ENCODE measurements around the gene GCSH.

Gene GCSH

DNA sequence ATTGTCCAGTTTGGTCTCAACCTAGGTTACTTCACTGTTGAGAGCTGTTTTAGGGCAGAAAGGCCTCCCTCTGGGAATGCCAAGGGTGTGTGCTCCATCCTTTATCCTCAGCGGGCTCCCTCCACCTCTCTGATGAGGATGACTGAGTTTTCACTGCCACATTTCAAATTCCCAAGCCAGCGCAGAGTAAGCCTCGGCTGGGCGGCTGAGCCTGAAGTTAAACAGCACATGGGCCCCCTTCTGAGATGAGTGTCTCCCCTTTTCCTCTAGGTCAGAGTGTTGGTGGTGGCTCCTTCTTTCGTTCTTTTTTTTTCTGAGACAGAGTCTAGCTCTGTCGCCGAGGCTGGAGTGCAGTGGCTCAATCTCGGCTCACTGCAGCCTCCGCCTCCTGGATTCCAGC lies 5.5 kb upstream of the GCSH start:
- DNase-seq (ENCODE audit: low spot score): no peak

DNA sequence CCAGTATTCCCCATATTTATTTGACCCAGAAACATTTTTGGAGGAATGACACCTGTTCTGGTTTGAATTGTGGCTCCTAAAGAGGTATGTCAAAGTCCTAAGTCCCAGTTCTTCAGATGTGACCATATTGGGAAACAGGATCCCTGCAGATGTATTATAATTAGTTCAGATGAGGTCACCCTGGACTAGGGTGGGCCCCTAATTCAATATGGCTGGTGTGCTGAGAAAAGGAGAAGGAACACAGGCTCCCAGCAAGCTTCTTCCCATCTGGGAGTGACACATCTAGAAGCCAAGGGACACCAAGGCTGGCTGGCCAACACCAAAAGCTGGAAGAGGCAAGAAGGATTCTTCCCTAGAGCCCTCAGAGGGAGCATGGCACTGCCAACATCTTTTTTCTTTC lies 3.8 kb upstream of the GCSH start:
- no peak for DNase-seq (ENCODE audit: low spot score)

DNA sequence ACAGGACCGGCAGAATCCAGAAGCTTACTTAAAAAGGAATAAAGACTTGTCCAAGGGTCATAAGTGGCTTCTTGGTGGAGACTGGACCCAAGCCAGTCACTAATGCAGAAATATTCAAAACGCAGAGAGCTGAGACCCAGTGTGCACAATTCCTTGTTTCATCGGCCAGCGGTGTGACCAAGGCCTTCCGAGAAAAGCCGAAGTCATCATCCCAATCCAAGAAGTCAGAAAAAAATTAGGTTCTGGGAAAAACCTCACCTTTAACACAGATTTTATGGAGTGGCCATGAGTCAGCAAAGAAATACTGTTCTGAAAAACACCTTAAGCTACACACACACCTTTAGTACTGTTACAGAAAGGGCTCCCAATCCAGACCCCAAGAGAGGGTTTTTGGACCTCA lies 1.0 kb upstream of the GCSH start:
- no peak for DNase-seq (ENCODE audit: low spot score)

DNA sequence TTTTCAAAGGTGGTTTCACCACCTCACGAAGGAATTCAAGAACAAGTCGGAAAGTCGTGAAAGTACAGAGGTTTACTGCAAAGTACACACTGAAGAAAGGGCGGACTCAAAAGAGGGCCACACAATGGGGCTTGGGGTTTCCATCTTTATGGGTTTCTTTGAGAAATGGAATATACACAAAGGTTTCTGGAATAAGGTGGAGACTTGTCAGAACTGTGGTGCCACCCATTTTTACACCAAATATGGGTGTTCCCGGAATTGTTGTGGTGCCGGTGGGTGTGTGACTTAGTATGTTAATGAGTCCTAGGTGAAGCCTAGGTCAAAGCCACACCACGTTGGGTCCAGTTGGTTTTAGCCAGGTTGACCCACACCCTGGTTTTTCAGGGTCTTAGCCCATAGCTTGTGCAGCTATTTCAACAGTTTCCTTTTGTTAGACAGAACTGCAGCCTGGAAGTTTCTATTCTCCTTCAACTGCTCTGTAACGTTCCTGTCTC lies 567 bp upstream of the GCSH start:
- no peak for DNase-seq (ENCODE audit: low spot score)

DNA sequence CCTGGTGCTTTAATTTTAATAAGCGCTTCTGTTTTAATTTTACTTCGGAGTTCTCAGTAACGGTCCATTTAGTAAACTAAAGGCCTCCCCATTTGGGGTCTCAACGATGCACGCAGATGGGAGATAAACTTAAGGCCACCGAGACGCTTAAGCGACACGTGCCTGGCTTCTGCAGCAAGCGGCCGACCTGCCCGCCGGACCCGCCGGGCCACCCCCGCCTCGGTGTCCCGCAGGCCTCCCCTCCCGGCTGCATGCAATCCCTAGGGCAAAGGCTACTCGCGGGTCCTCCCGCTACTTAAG lies 592 bp downstream of the GCSH start:
- no peak for DNase-seq (ENCODE audit: low spot score)

DNA sequence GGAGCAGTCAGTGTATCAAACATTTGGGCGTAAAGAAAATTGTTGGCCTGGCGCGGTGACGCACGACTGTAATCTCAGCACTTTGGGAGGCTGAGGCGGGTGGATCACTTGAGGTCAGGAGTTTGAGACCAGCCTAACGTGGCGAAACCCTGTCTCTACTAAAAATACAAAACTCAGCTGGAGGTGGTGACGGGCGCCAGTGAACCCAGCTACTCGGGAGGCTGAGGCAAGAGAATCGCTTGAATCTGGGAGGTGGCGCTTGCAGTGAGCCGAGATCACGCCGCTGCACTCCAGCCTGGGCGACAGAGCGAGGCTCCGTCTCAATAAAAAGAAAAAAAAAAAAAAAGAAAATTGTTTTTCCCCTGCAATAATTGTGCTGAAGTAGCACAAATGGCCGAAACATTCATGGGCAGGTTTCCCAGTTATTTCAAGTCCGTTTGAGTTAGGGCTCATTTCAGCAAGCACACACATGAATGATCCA lies 1.4 kb downstream of the GCSH start:
- no peak for DNase-seq (ENCODE audit: low spot score)

DNA sequence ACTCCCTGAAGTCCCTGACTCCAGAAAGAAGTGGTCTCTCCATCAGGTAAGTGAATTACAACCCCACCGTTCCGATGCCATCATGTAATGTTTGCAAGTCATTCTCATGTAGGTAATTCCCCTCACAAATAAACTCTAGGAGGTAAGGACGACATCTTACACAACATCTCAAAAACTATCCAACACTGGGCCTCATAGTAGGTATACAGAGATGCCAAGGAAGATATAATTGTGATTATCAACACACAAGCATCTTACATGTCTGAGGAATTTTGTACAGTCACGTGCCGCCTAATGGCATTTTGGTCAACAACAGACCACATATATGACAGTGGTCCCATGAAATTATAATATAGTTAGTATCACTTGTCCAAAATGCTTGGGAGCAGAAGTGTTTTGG lies 7.4 kb downstream of the GCSH start:
- DNase-seq (ENCODE audit: low spot score): no peak

DNA sequence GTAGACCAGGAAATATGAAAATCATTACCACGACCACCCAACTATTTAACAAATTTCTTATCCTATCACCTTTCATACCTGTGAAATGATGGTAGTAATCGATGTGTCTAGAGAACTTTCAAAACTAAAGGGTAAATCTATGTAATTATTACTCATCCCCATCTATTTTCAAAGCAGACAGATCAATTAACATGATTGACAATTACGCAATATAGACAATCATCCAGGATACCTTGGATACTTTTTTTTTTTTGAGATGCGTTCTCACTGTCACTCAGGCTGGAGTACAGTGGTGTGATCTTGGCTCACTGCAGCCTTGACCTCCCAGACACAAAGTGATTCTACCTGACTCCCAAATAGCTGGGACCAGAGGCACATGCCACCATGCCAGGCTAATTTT lies 15.2 kb downstream of the GCSH start:
- no peak for DNase-seq (ENCODE audit: low spot score)

DNA sequence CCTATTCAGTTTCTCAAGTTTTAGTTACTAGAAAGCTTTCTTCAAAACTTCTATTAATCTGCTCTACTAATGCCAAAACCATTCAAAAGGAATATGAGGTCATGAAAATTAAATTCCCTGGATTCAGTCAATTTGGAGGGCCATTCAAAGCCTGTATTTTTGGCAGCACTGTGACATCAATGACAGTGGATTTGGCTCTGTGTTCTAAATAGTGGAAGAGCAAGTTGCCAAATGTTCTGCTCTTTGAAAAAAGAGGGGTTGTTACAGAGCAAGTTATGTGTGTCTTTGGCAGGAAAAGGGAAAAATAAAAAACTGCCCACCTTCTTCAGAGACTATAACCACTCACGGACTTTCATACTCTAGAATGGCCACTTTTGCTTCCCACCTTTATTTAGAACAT lies 16.0 kb downstream of the GCSH start:
- DNase-seq (ENCODE audit: low spot score): no peak

DNA sequence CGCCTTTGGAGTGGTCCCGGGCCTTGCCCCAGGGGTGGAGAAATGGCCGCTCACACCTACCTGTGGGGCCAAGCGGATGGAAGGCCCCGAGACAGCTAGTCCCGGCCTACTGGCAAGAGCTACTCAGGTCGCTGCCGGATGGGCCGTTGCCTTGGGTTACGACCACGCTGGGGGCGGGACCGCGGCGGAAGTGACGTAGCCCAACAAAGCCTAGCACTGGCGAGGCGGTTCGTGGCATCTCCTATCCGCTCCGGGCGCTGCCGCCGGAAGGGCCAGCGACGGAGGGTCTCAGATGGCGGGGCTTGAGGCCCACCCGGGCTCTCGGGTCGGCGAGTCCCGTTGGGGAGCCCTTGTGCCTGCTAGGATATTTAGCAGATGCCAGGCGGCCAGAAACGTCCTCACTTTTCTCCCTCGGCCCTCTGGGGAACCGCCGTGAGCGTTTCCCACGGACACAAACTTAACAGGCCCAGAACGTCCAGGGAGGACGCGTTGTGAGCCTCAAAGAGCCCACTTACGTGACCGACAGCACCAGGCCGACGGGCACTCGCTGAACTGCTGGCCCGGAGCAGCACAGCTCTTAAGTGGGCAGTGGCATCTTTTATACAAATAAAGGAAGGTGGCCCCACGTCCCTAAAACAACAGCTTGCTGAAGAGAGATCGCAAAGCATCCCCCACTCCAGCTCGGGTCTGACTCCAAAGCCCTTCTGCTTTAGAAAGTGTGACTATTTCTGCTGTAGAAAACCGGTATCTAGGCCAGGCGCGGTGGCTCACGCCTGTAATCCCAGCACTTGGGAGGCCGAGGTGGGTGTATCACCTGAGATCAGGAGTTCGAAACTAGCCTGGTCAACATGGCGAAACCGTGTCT lies 18.9 kb downstream of the GCSH start, which contains the start of gene C16orf46:
C16orf46 (minus strand) TSS at position 163 of the 865 bp plus-strand sequence. CDS start 13,283 bp downstream, outside the sequence.
- peak; percentile 89 for DNase-seq (ENCODE audit: low spot score)

DNA sequence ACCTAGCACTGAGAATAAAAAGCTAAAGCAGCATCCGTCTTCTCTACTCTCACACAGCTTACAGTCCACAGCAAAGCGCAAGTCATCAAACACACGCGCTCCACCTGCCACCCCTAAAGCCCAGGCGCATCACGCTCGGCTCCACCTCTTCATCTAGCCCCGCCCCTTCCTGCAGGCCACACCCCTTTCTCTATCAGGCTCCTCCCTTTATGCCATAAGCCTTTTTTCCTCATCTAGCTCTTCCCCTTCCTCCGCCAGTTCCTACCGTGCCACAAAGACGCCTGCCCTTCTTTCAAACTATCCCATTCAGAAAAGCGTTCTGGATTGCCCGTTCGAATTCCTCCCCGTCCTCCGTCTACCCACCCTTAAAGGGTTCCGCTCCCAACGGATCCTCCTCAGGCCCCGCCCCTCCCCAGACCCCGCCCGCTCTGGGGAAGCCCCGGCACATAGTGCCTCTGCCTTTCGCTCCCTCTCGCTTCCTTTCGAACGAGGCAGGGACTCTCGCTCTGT lies 19.6 kb downstream of the GCSH start:
- DNase-seq (ENCODE audit: low spot score): peak; percentile 68

DNA sequence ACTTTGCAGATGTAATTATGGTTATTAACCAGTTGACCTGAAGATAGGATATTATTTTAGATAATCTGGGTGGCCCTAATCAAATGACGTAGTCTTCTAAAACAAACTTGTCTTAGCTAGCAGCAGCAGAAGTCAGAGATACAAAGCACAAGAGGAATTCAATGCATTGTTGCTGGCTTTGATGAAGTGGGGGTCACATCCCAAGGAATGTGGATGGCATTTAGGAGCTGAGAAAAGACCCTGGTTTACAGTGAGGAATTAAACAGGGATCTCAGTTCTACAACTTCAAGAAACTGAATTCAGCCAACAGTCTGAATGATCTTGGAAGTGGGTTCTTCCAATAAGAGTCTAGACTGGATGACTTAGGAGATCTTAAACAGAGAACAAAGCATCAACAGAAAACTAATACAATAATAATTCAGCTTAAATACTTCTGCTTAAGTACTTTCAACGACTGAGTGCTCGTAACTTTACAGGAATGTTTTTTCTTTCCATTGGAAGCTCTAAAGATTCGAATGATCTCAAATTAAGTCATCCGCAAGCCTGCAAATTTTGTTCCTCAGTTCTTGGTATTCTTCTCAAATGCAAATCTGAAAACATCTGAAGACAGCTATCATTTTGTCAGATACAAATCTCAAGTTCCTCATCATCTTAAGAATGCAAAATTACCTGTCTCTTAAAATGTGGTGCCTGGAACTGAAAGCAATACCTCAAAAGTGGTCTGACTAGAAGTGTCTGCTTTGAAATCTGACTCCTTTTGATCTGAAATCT lies 22.4 kb downstream of the GCSH start:
- DNase-seq (ENCODE audit: low spot score): no peak

DNA sequence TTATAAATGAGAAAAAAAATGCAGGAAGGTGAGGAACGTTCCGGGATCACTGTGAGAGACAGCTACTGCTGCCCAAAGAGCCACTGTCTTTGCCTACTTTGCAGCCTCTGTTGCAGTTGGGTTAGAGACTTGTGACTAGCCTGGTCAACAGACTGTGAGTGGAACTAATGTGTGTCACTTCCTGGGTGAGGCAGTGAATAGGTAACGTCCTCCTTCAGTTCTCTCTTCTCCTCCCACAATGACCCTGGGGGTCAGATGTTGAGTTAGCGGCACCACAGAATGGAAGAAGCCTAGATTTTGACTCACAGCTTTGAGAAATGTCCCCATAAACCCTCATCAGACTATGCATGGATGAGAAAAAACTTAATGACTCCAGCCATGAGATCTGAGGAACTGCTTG lies 24.4 kb downstream of the GCSH start:
- peak; percentile 43 for DNase-seq (ENCODE audit: low spot score)

DNA sequence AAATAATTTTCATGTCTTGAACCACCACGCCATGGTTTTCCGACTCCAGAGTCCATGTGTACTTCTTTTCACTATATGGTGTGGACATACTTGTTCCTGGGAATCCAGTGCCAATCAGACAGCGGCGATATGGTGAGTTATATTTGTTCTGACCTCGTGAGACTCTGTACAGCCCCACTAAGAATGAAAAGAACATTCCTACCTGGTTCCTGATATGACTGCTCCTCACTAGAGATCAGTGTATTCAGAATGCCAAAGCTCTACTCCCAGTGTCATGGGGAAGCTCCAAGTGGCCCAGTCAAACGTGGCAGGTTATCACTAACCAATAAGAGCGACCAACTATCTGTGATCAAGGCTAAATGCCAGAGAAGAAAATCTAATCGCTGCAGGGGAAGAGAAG lies 25.2 kb downstream of the GCSH start:
- no peak for DNase-seq (ENCODE audit: low spot score)

DNA sequence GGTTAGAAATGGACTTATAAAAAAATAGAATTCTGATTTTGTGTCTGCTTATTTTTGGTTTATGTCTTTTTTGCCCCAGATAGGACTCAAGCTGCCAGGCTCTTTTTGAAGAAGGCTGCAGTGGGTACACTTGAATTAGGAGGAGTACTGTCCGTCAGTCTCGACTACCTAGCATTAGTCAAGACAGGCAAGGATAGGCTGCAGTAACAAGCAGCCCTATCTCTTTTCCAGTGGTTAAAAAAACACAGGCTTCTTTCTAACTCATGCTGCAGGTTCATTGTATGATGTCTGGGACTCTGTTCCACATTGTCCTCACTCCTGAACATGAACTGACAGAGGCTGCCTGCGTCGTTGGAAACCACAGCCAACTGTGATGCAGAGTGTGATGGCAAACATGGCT lies 27.1 kb downstream of the GCSH start:
- no peak for DNase-seq (ENCODE audit: low spot score)

DNA sequence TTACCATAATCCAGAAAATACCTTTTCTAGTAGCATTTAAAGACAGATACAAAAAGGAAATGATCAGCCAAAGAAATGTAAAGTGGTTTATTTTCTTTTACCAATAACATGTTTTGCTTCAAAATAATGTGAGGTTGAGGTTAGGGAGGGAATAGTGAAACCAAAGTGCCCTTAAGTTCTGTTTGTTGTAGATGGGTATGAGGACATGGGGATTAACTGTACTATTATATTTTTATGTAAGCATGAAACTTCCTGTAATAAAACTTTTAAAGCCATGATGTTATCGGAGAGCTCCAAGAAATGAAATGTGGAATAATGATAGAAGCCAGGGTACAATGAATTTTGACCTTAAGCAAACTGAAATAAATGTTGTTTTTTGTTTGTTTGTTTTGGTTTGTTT lies 29.0 kb downstream of the GCSH start:
- DNase-seq (ENCODE audit: low spot score): no peak

DNA sequence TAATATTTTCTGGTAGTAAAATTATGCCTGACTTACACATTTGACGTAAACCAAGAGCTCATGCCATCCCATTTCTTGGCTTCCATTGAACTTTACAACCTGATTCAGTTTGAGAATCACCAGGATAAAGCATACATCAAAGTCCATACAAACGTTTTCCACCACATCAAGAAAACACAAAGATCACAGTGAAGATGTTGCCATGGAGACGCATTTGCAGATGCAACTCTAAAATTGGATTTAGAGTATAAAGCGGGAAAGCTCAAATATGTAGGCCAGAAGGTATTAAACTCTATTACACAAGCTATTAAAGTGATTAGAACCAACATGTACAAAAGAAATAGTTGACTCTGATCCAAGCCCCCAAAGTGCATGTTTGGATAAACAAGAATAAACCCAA lies 29.5 kb downstream of the GCSH start:
- DNase-seq (ENCODE audit: low spot score): no peak

DNA sequence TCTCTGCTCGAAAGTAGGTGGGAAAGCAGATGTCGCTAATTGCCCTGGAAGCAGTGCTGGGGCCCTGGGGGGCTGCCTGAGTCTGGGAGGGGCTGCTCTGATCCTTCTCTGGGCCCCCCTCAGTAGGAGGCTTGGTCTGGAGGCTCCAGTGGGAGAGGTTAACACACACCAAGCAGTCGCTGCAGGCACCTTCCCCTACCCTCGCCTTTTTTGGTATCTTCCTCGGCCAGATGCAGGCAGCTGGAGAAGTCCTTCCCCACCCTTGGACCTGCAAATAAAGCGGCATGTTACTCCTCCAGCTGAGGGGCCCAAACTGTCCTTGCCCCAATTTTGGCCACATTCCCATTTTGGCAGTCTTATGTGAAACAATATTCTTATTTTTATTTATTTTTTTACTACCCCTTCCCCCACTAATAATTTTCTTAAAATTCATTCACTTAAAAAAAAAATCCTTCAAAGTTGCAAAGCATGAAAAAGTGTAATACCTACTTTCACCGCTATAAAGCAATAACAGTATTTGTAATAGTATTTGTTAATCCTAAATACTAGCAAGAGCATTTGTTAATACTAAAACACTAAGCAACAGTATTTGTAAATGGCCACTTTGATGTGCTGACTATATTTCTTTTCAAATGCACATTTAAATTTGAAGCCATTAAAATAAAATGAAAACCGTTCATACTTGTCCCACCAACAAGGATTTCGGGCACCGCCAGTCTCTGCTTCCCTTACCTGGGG lies 34.2 kb downstream of the GCSH start:
- no peak for DNase-seq (ENCODE audit: low spot score)

DNA sequence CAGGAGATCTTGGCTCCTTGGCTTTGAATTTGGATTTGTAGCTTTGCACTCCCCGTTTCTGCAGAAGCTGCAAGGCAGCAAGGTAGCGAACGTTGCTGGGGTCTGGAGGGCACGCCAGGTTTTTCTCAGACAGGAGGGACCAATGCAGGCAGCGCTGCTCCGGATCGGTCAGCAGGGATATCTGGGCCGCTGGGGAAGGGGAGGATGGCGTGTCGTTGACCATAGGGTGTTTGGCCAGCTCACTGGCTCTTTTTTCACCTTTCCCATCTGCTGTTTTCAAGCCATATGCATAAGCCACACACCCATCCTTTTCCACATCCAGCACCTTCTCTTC lies 34.9 kb downstream of the GCSH start:
- no peak for DNase-seq (ENCODE audit: low spot score)

DNA sequence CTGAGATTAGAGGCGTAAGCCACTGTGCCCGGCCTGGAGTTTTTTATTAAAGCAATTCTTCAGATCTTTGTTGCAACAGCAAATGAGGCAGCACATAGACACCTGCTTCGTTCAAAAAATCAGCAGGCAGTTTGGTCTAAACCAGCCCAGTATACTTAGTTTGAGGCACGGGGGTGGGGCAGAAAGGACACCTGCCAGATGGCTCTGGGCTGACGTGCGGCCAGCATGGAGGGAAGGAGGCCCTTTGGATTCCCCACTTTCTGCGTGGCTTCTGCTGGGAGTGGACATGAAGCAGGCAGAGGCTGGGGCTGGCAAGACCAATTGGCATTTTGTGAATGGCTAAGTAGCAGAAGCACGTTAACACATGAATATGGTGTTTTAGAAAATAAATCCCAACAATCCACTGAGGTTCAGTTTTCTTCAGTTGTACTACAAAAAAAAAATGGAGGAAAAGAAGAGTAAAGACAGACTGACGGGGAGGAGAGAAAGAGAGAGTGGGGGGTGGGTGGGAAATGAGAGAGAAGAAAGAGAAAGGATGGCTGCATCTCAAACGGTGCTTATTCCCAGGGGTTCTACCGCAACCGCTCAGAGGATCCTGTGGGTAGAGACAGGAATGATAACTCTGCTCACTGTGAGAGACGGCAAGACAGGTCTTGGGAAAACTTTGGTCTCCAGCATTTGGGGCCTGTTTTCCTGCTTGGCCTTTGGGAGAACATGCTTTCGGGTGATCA lies 35.5 kb downstream of the GCSH start:
- no peak for DNase-seq (ENCODE audit: low spot score)

DNA sequence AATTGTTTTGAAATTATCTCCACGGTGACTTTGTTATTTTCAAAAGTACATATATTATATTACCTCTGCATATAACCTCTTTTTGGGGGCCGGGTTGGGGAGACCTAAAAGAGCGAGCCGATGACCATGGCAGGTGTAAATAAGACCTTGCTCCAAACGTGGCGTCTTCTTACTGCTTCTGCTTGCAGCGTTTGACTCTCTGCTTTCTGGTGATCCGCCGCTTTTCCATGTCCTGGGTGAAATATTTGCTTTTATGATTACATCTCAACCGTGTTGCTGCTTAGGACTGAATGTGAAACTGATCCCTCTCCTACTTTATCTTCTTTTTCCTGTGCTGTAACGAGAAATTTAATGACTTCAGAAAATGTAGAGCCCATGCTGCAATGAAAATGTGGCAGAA lies 42.4 kb downstream of the GCSH start:
- no peak for DNase-seq (ENCODE audit: low spot score)

DNA sequence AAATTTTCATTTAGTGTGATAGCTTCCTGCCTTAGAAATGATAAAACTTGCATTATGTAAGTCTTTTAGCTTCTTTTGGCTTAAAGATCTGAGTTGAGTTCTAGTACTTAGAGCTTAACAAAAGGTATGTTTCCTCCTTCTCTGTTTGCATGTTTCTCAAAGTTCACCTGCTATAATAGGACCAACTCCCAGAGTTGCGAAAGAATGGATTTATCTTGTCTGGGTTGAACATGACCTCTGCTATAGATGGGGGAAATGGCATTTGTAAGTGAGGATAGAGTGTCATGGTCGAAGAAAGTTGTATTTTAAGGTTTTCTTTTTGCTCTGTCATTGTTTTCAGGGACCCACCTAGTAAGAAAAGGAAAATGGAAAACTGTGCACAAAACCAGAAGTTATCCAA lies 53.4 kb downstream of the GCSH start:
- DNase-seq (ENCODE audit: low spot score): no peak
